ENCODE results near the gene GOLIM4.

GOLIM4 gene

GRCh38 chr3:167989066-167989465, 106.7 kb downstream of the GOLIM4 start:
- DNase-seq = no peak

GRCh38 chr3:167983583-167983982, 112.1 kb downstream of the GOLIM4 start:
- no peak for DNase-seq

DNA sequence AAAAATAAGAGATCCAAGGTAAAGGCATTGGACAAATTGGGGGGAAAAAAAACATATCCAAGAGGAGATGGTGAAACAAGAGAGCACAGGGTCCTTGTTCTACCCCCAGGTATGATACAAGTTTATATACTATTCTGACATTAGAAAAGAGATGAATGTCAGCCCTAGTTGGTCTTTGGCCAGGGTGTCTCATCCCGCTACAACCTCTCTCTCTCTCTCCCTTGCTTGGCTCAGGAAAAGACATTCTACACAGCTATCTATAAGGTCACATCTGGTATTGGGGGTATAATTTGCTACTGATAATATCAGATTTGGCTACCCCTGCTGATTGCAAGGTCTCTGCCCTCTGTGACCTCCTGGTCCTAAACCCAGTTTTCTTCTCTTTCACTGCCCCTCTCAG, 117.2 kb downstream of the GOLIM4 start:
- DNase-seq = no peak

DNA sequence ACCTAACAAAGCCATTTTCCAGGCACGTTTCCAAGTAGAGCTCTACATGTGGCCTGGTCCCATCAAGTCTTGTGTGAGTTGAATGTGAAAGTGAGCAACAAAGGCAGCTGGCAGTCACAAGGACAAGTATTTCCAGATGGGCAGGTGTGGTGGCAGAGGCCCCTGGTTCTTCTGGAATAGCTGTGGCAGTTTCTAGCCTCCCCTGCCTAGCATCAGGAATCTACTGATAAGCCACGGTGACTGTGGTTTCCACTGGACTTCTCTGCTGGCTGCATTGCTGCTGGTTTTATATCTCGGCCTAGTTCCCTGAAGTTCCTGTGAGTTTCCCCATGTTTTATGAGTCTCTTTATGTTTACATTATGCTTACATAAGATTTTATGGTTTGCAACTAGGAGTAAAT, 117.7 kb downstream of the GOLIM4 start:
- no peak for DNase-seq

DNA sequence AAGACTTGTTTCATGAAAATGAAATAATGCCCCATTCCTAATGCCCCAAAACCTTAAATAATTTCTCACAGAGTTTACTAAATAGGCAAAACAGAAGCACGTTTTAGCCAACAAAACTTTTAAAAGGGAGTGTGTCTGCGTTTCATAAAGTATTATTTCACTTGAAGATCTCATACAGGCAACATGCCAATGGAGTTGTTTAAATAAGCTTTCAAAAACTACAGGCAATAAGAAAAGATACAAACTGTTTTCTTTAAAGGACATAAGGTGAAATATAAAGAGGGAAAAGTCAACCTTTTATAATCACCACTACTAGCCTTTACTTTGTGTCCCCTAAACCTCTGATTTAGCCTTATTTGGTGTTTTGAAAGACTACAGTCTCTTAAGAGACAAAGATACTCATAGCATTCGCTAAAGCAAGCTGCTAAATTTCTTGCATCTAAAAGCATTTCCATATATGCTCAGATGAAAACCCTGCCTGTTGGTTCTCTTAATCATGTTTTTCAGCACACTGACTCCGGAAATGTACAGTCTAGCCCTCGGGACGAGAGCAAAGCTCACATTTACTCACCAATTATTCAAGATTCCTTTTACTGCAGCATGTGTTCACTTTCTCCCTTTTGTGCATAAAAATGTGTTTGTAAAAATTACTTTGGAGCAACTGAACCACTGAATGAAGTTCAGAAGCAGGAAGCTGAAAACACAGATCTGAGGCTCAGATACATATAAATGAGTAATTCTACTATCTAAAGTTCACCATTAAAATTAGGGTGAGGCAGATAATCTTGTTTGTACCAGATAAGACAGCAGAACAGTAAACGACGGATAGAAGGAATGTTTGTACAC, 119.0 kb downstream of the GOLIM4 start:
- DNase-seq = no peak

DNA sequence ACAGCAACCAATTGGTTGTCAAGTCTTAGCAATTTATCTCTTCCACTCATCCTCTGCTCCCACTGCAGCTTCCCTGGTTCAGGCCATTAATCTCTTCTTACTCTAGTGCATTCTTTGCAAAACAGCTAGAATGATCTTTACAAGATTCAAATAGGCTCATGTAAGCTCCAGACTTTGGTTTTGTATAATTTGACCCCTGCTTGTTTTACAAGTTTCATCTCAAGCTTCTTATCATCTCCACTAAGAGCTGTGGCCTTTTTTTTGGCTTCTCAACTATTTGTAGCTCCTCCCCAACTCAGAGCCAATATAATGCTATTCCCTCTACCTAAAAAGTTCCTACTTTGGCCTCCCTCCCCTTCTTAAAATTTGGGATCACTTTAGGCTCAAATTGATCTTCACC, 121.8 kb downstream of the GOLIM4 start:
- no peak for DNase-seq

DNA sequence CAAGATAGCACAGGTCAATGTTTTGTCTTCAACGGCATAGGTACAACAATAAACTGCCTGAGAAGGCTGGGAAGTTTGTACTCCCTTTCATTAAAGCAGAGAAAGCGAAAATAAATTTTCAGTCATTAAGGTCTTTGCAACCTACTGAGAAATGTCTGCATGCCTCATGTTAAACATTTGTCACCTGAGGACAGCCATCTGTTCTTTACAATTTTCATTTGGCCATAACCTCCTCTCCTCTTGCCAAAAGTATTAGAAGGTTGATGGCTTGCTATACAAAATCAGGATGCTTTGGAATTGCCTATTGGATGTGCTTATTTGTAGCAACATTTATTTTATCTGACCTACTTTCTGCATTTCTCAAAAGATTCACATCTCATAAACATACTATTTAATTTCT, 122.7 kb downstream of the GOLIM4 start:
- DNase-seq = no peak

DNA sequence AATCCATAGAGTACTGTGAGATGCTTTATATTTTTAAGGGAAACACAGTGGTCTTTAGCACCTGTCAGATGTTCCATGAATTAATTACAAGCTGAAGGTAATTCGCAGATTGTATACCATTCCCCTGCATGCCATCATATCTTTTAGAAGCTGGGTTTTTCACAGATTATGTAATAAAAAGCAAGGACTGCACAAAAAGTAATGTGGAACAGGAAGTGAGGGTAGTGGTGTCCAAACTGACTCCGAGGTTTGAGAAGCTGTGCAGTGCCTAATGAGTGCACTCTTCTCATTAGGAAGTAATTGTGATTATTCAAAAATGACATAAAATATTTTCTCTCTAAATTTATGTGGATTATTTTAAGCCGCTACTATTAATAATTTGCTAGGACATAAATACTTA, 123.2 kb downstream of the GOLIM4 start:
- no peak for DNase-seq

- DNase-seq = no peak
These were observed 126.2 kb downstream of the GOLIM4 start for GRCh38 chr3:167969548-167969947.

- no peak for DNase-seq
These were observed 128.3 kb downstream of the GOLIM4 start for GRCh38 chr3:167967257-167968036.

Data from stimulated activated CD4-positive, alpha-beta T cell treated with anti-CD3 and anti-CD28 coated beads, Interleukin-4, amount 100 ng/mL, for 1 hour (primary cell).